SK-N-SH treated with all-trans-retinoic acid at 6 μM for 48 hours (cell line): Measurements from ENCODE around the gene PPP2R5B.

Experiments
- CSDC2 ChIP-seq: fragments of 250-450 bp; sonication (Bioruptor Pico); IDR thresholded peaks from 2 replicates; pipeline ENCODE4 v1.5.0; 2020; ENCODE audit warnings: mild to moderate bottlenecking, moderate library complexity
- ESRRG ChIP-seq: fragments of 250-450 bp; sonication (Bioruptor Pico); IDR thresholded peaks from 2 replicates; pipeline ENCODE4 v1.6.1; 2021; ENCODE audit warnings: mild to moderate bottlenecking
- ISL1 ChIP-seq: fragments of 250-450 bp; sonication (Bioruptor Pico); IDR thresholded peaks from 2 replicates; pipeline ENCODE4 v2.1.2; 2022; ENCODE audit warnings: mild to moderate bottlenecking, moderate library complexity
- PPARA ChIP-seq: fragments of 250-450 bp; sonication (Bioruptor Pico); IDR thresholded peaks from 2 replicates; pipeline ENCODE4 v1.5.0; 2020; ENCODE audit warnings: mild to moderate bottlenecking, borderline replicate concordance
- RARB ChIP-seq: fragments of 250-450 bp; sonication (Bioruptor Pico); IDR thresholded peaks from 2 replicates; pipeline ENCODE4 v1.8.0; 2021; ENCODE audit warnings: mild to moderate bottlenecking, moderate library complexity
- ZC3H10 ChIP-seq: fragments of 250-450 bp; sonication (Bioruptor Pico); IDR thresholded peaks from 2 replicates; pipeline ENCODE4 v1.5.1; 2021; ENCODE audit warnings: mild to moderate bottlenecking, moderate library complexity
- ZFP30 ChIP-seq: fragments of 450-650 bp; formaldehyde crosslinking; IDR thresholded peaks from 2 replicates; pipeline ENCODE4 v1.5.0; 2022; ENCODE audit warnings: mild to moderate bottlenecking, moderate library complexity
- ZNF565 ChIP-seq: fragments of 450-650 bp; formaldehyde crosslinking; conservative IDR thresholded peaks from 2 replicates; pipeline ENCODE4 v1.5.0; 2020; ENCODE audit warnings: low read depth, mild to moderate bottlenecking, moderate library complexity
- ZNF70 ChIP-seq: fragments of 450-650 bp; formaldehyde crosslinking; IDR thresholded peaks from 2 replicates; pipeline ENCODE4 v1.5.0; 2020; ENCODE audit warnings: mild to moderate bottlenecking, moderate library complexity
- TF ChIP-seq, protein P1 (sequence below): fragments of 250-450 bp; sonication (Bioruptor Pico); IDR thresholded peaks from 2 replicates; pipeline ENCODE4 v1.5.1; 2020; ENCODE audit warnings: low read depth, mild to moderate bottlenecking, moderate library complexity
- TF ChIP-seq, protein P2 (sequence below): fragments of 250-450 bp; sonication (Bioruptor Pico); IDR thresholded peaks from 2 replicates; pipeline ENCODE4 v1.8.0; 2020; ENCODE audit warnings: mild to moderate bottlenecking, moderate library complexity, borderline replicate concordance

DNA sequence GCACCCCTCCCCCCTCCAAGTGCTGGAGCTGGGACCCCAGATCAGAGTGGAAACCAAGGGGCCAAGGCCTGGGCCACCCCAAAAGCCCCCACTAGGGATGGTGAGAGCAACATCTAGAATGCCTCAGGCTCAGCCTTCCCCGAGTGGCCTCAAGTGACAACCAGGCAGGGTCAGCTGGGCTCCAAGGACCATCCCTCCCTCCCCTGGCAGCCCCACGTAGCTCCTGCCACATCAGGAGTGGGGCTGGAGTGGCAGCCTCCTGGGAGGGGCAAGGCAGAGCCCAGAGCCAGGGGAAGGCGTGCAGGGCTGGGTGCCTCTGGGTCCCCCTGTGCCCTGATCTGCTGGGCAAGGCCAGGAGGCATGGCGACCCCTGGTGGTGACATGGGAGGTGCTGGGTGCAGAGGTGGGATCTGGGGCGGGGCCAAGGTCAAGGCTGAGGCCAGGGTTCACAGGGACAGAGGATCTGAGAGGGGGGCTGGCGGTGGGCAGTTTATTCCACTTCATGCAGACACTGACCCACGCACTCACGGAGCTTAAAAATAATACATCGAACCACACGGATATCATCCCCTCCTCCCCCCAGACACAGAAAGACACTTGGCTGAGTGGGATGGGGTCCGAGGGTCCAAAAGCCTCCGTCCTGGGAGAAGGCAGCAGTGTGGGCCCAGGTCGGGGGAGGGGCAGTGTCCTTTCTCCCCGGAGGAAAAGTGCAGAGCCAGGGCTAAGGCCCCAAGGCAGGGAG lies 30.2 kb upstream of the PPP2R5B start:
- TF ChIP-seq ZFP30 (CRISPR knock-in tag) (no peak), CSDC2 (CRISPR knock-in tag) (no peak), RARB (CRISPR knock-in tag) (no peak), ZC3H10 (no peak), ZNF565 (CRISPR knock-in tag) (no peak), PPARA (CRISPR knock-in tag) (no peak), ISL1 (CRISPR knock-in tag) (no peak), ZNF70 (CRISPR knock-in tag) (no peak), ESRRG (CRISPR knock-in tag) (no peak)
- TF ChIP-seq, protein P1, sequence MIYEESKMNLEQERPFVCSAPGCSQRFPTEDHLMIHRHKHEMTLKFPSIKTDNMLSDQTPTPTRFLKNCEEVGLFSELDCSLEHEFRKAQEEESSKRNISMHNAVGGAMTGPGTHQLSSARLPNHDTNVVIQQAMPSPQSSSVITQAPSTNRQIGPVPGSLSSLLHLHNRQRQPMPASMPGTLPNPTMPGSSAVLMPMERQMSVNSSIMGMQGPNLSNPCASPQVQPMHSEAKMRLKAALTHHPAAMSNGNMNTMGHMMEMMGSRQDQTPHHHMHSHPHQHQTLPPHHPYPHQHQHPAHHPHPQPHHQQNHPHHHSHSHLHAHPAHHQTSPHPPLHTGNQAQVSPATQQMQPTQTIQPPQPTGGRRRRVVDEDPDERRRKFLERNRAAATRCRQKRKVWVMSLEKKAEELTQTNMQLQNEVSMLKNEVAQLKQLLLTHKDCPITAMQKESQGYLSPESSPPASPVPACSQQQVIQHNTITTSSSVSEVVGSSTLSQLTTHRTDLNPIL (CRISPR knock-in tag): no peak
- TF ChIP-seq, protein P2, sequence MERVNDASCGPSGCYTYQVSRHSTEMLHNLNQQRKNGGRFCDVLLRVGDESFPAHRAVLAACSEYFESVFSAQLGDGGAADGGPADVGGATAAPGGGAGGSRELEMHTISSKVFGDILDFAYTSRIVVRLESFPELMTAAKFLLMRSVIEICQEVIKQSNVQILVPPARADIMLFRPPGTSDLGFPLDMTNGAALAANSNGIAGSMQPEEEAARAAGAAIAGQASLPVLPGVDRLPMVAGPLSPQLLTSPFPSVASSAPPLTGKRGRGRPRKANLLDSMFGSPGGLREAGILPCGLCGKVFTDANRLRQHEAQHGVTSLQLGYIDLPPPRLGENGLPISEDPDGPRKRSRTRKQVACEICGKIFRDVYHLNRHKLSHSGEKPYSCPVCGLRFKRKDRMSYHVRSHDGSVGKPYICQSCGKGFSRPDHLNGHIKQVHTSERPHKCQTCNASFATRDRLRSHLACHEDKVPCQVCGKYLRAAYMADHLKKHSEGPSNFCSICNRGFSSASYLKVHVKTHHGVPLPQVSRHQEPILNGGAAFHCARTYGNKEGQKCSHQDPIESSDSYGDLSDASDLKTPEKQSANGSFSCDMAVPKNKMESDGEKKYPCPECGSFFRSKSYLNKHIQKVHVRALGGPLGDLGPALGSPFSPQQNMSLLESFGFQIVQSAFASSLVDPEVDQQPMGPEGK: no peak
